Liver (tissue), 3 donors: ENCODE measurements around the gene PXDN.

Experiments
- EGR1 ChIP-seq, 2 donors: IDR thresholded peaks; 2 replicates each; pipeline ENCODE4 v1.6.1; 2016 to 2018; ENCODE audit warnings: antibody characterized with exemption in 2 of 2, low read depth in 2 of 2
- FOXA1 ChIP-seq: IDR thresholded peaks from 2 replicates; pipeline ENCODE4 v1.6.1; 2016; ENCODE audit warnings: antibody characterized with exemption
- GABPA ChIP-seq, 2 donors: IDR thresholded peaks in 1 of 2; conservative IDR thresholded peaks in 1 of 2; 2 replicates each; pipeline ENCODE4 v1.6.1; 2016; ENCODE audit warnings: antibody characterized with exemption in 2 of 2, mild to moderate bottlenecking in 1 of 2, moderate library complexity in 1 of 2
- JUND ChIP-seq, 2 donors: IDR thresholded peaks; 2 replicates each; pipeline ENCODE4 v1.6.1; 2016; ENCODE audit warnings: antibody characterized with exemption in 2 of 2
- MAX ChIP-seq: IDR thresholded peaks from 2 replicates; pipeline ENCODE4 v1.6.1; 2016; ENCODE audit warnings: antibody characterized with exemption
- NR2F2 ChIP-seq: IDR thresholded peaks from 2 replicates; pipeline ENCODE4 v1.6.1; 2016; ENCODE audit warnings: antibody characterized with exemption
- RAD21 ChIP-seq, 2 donors: IDR thresholded peaks; 2 replicates each; pipeline ENCODE4 v1.6.1; 2016; ENCODE audit warnings: antibody characterized with exemption in 2 of 2, mild to moderate bottlenecking in 2 of 2
- REST ChIP-seq: IDR thresholded peaks from 2 replicates; pipeline ENCODE4 v1.6.1; 2016; ENCODE audit warnings: antibody characterized with exemption, mild to moderate bottlenecking
- RXRA ChIP-seq, 2 donors: IDR thresholded peaks; 2 replicates each; pipeline ENCODE4 v1.6.1; 2017 to 2018; ENCODE audit warnings: antibody characterized with exemption in 2 of 2, mild to moderate bottlenecking in 1 of 2
- SP1 ChIP-seq: IDR thresholded peaks from 2 replicates; pipeline ENCODE4 v1.6.1; 2018; ENCODE audit warnings: antibody characterized with exemption, mild to moderate bottlenecking
- TAF1 ChIP-seq: conservative IDR thresholded peaks from 2 replicates; pipeline ENCODE4 v1.6.1; 2016; ENCODE audit warnings: antibody characterized with exemption, mild to moderate bottlenecking
- YY1 ChIP-seq: IDR thresholded peaks from 2 replicates; pipeline ENCODE4 v1.6.1; 2016; ENCODE audit warnings: antibody characterized with exemption, mild to moderate bottlenecking
- TF ChIP-seq, protein P1 (sequence below): fragments of 150-350 bp; IDR thresholded peaks from 2 replicates; pipeline ENCODE4 v1.5.1; 2017; ENCODE audit warnings: improper control_type of control experiment, low read depth, low read length; ENCODE audit not compliant: missing input control
- TF ChIP-seq, protein P2 (sequence below): IDR thresholded peaks from 2 replicates; pipeline ENCODE4 v1.6.1; 2016; ENCODE audit warnings: antibody characterized with exemption
- donor health status: healthy.
- donor health status: healthy.

DNA sequence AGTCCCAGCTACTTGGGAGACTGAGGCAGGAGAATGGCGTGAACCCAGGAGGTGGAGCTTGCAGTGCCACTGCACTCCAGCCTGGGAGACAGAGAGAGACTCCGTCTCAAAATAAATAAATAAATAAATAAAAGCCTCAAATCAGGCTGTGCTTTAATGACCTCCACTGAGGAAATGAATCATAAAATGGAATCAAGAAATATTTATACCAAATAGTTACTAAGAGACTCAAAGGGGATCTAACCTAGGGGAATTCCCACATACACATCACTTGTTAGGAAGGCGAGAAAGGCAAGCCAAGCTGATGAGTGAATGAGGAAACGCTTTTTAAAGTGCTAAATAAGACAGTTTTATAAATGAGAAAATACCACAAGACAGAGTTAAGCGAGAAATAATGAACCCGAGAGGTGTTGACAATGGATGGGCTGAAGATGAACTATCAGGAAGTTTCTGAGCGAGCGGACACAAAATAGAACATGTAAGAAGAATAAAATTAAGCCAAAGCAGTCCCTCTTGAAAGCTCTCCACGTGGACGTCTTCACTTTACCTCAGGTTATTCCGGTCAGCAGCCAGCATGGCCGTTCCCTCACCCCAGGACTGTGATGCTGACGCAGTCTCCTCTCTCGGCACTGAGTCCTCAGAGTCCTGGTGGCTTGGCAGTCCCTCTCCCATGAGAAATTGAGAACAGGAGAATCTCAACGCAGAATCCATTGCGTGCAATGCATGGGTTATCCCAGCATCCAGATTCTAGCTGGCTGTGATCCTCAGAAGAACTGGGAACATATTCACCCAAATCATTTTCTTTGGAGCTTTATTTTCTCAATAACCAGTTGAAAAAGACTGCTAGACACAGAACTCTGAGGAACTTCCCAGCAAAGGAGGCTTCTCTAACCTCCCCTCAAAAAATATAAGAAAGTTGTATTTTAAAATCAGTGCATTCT, 22.3 kb downstream of the PXDN start:
- TF ChIP-seq JUND (IDR thresholded peaks at IDR 0.05) (no peak), TAF1 (no peak), RAD21 (IDR thresholded peaks at IDR 0.05) (no peak), REST (no peak), MAX (no peak), SP1 (no peak), YY1 (no peak), RXRA (IDR thresholded peaks at IDR 0.05) (no peak), EGR1 (IDR thresholded peaks at IDR 0.05; ENCODE audit: low read depth in 2 of 2) (no peak), NR2F2 (peak; percentile 1), FOXA1 (no peak), GABPA (IDR thresholded peaks at IDR 0.05 in 1 of 2, conservative IDR thresholded peaks at IDR 0.05 in 1 of 2) (no peak)
- TF ChIP-seq, protein P1, sequence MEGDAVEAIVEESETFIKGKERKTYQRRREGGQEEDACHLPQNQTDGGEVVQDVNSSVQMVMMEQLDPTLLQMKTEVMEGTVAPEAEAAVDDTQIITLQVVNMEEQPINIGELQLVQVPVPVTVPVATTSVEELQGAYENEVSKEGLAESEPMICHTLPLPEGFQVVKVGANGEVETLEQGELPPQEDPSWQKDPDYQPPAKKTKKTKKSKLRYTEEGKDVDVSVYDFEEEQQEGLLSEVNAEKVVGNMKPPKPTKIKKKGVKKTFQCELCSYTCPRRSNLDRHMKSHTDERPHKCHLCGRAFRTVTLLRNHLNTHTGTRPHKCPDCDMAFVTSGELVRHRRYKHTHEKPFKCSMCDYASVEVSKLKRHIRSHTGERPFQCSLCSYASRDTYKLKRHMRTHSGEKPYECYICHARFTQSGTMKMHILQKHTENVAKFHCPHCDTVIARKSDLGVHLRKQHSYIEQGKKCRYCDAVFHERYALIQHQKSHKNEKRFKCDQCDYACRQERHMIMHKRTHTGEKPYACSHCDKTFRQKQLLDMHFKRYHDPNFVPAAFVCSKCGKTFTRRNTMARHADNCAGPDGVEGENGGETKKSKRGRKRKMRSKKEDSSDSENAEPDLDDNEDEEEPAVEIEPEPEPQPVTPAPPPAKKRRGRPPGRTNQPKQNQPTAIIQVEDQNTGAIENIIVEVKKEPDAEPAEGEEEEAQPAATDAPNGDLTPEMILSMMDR = no peak
- TF ChIP-seq, protein P2, sequence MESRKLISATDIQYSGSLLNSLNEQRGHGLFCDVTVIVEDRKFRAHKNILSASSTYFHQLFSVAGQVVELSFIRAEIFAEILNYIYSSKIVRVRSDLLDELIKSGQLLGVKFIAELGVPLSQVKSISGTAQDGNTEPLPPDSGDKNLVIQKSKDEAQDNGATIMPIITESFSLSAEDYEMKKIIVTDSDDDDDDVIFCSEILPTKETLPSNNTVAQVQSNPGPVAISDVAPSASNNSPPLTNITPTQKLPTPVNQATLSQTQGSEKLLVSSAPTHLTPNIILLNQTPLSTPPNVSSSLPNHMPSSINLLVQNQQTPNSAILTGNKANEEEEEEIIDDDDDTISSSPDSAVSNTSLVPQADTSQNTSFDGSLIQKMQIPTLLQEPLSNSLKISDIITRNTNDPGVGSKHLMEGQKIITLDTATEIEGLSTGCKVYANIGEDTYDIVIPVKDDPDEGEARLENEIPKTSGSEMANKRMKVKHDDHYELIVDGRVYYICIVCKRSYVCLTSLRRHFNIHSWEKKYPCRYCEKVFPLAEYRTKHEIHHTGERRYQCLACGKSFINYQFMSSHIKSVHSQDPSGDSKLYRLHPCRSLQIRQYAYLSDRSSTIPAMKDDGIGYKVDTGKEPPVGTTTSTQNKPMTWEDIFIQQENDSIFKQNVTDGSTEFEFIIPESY = no peak
